ENCODE results near the gene SMPDL3B. TPM values are rescaled to one million over a fixed set of nuclear protein-coding genes. Genes with fewer than 3 reads are reported as not detected.

SMPDL3B gene, protein sequence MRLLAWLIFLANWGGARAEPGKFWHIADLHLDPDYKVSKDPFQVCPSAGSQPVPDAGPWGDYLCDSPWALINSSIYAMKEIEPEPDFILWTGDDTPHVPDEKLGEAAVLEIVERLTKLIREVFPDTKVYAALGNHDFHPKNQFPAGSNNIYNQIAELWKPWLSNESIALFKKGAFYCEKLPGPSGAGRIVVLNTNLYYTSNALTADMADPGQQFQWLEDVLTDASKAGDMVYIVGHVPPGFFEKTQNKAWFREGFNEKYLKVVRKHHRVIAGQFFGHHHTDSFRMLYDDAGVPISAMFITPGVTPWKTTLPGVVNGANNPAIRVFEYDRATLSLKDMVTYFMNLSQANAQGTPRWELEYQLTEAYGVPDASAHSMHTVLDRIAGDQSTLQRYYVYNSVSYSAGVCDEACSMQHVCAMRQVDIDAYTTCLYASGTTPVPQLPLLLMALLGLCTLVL
- total RNA-seq (10 to 100 TPM; 14.8 to 15.7 TPM), polyA plus RNA-seq (ENCODE audit: insufficient read length in 6 of 6) (10 to 100 TPM; 10.5 to 14.6 (median 13.3) TPM)
- long read RNA-seq, donor 1, transcript SMPDL3B-202 (8 exons, 1,878 nt), result major isoform, 6 of 7 reads
- long read RNA-seq, donor 1, partial matches to known transcripts, result 0 of 7 reads
- long read RNA-seq, donor 1, other reads (novel, unspliced or antisense), result 0 of 7 reads
- long read RNA-seq, donor 2, partial matches to known transcripts, result 0 of 2 reads
- long read RNA-seq, donor 2, other reads (novel, unspliced or antisense), result 0 of 2 reads
- long read RNA-seq, donor 3, partial matches to known transcripts, result 0 of 2 reads
- long read RNA-seq, donor 3, other reads (novel, unspliced or antisense), result 0 of 2 reads
- long read RNA-seq, donor 4, transcript SMPDL3B-202 (8 exons, 1,878 nt), result major isoform, 20 of 27 reads
- long read RNA-seq, donor 4, partial matches to known transcripts, result 2 of 27 reads
- long read RNA-seq, donor 4, other reads (novel, unspliced or antisense), result 3 of 27 reads
- long read RNA-seq, donor 5, transcript SMPDL3B-202 (8 exons, 1,878 nt), result major isoform, 5 of 5 reads
- long read RNA-seq, donor 5, partial matches to known transcripts, result 0 of 5 reads
- long read RNA-seq, donor 5, other reads (novel, unspliced or antisense), result 0 of 5 reads
- long read RNA-seq, donor 6, partial matches to known transcripts, result 0 of 3 reads
- long read RNA-seq, donor 6, other reads (novel, unspliced or antisense), result 0 of 3 reads
- long read RNA-seq, donor 7, partial matches to known transcripts, result 0 of 2 reads
- long read RNA-seq, donor 7, other reads (novel, unspliced or antisense), result 0 of 2 reads
- long read RNA-seq, donor 8, partial matches to known transcripts, result 13 of 17 reads
- long read RNA-seq, donor 8, other reads (novel, unspliced or antisense), result 0 of 17 reads
- long read RNA-seq, donor 9, result 0 reads
- long read RNA-seq, donor 10, transcript SMPDL3B-202 (8 exons, 1,878 nt), result major isoform, 18 of 20 reads
- long read RNA-seq, donor 10, partial matches to known transcripts, result 1 of 20 reads
- long read RNA-seq, donor 10, other reads (novel, unspliced or antisense), result 1 of 20 reads
- long read RNA-seq, donor 11, result 0 reads
- long read RNA-seq, donor 12, partial matches to known transcripts, result 0 of 2 reads
- long read RNA-seq, donor 12, other reads (novel, unspliced or antisense), result 0 of 2 reads

DNA sequence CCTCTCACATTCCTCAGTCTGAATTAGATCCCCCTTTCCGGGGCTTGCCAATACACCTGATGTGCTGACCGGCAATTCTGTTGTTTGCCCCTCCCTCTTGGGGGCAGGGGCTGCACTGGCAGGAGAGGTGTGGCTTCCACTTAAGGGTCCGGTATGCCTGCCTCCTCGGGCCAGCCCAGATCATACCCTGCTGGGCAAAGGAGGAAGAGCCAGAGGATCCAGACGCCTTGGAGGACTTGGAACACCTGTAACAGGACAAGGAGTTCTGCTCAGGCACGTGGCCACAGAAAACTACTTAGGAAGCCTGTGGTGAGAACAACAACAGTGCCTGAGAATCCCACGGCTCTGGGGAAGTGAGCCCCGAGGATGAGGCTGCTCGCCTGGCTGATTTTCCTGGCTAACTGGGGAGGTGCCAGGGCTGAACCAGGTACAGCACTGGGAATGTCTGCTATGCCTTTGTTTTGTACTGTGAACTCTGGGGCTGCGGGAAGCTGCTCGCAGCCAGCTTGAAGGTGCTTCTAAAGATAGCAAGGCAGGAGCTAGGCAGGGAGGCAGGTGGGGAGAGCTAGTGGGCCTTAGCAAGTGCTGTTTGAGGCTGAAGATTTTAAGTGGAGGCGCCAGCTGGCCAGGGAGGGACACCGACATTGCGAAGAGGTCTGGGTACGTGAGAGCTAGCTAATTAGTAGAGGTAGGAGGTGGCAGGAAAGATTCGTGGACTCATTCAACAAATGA is at the start of gene SMPDL3B:
SMPDL3B (plus strand) TSS at position 183 of the 732 bp plus-strand sequence; CDS start at position 367, 184 bp downstream.
- H3K27me3 ChIP-seq, result no peaks in the 10 kb centered on the region
- ATAC-seq (peak; percentile 98), DNase-seq (peak in 3 of 4 donors; percentile 57 to 85 (median 75))
- no peaks in the 10 kb centered on the region for H3K9me3 ChIP-seq
- peak within 1 kb of the TSS; percentile 16 to 34 for H3K4me3 ChIP-seq
- no peaks in the 10 kb centered on the region for H3K36me3 ChIP-seq
- intact Hi-C loops (cut with DNase I), result no loop called here
- TF ChIP-seq CTCF (IDR thresholded peaks at IDR 0.05), result no peak
- peak within 1 kb of the TSS in 1 of 2 donors; percentile 55 for H3K27ac ChIP-seq
- peaks cover 5 to 22% of the 10 kb centered on the region in 2 donors for H3K4me1 ChIP-seq

- TF ChIP-seq CTCF (IDR thresholded peaks at IDR 0.05), result no peak
- peak overlapping the region in 1 of 2 donors; percentile 22 for H3K4me3 ChIP-seq
- ATAC-seq (peak; percentile 51), DNase-seq (peak in 1 of 4 donors; percentile 80)
- no peaks in the 10 kb centered on the region for H3K27me3 ChIP-seq
- H3K27ac ChIP-seq, result peak overlapping the region; percentile 87 to 95
- H3K4me1 ChIP-seq, result peaks cover 5 to 87% of the 10 kb centered on the region in 2 donors
- H3K36me3 ChIP-seq, result peaks cover 0 to 93% of the 10 kb centered on the region in 2 donors
- H3K9me3 ChIP-seq, result no peaks in the 10 kb centered on the region
- intact Hi-C loops (cut with DNase I), result no loop called here
Observed at GRCh38 chr1:27885114-27885528, 49.7 kb upstream of the SMPDL3B start.

GRCh38 chr1:27885621-27886352 is 49.0 kb upstream of the SMPDL3B start:
- no peaks in the 10 kb centered on the region for H3K27me3 ChIP-seq
- peaks cover 0 to 93% of the 10 kb centered on the region in 2 donors for H3K36me3 ChIP-seq
- H3K4me3 ChIP-seq, result peak overlapping the region in 1 of 2 donors; percentile 22
- H3K4me1 ChIP-seq, result peaks cover 5 to 93% of the 10 kb centered on the region in 2 donors
- peak overlapping the region; percentile 87 to 95 for H3K27ac ChIP-seq
- ATAC-seq (peak; percentile 48), DNase-seq (no peak)
- intact Hi-C loops (cut with DNase I), result no loop called here
- no peaks in the 10 kb centered on the region for H3K9me3 ChIP-seq
- TF ChIP-seq CTCF (IDR thresholded peaks at IDR 0.05), result no peak

DNA sequence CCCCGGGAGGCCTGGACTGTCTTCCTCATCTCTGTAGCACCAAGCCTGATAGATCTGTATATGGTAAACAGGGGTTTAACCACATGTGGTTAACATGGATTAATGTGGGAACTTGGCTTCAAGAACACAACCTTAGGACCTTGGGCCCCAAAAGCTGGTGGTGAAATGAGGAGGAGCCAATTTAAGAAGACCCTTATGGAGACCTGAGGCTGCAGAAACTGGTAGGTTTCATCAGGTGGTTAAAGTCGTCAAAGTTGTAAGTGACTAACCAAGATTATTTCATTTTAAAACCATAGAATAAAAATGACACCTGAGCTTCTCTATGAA is 48.5 kb upstream of the SMPDL3B start:
- DNase-seq (no peak), ATAC-seq (no peak)
- TF ChIP-seq CTCF (IDR thresholded peaks at IDR 0.05), result no peak
- Histone ChIP-seq H3K27ac (peak overlapping the region; percentile 87 to 95), H3K27me3 (no peaks in the 10 kb centered on the region), H3K4me1 (peaks cover 5 to 97% of the 10 kb centered on the region in 2 donors), H3K36me3 (peaks cover 0 to 93% of the 10 kb centered on the region in 2 donors), H3K4me3 (peak overlapping the region in 1 of 2 donors; percentile 22), H3K9me3 (no peaks in the 10 kb centered on the region)
- intact Hi-C loops (cut with DNase I), result no loop called here

All from left lung (tissue), 14 donors.